ENCODE measurements around the gene BIRC2. TPM values are rescaled to one million over a fixed set of nuclear protein-coding genes. Genes with fewer than 3 reads are reported as not detected.
A peak's percentile ranks its signal among the peaks of the same experiment; 100 is the strongest.

The BIRC2 gene
- total RNA-seq, 1 experiment from 2014 or later, result 32.6 TPM

DNA sequence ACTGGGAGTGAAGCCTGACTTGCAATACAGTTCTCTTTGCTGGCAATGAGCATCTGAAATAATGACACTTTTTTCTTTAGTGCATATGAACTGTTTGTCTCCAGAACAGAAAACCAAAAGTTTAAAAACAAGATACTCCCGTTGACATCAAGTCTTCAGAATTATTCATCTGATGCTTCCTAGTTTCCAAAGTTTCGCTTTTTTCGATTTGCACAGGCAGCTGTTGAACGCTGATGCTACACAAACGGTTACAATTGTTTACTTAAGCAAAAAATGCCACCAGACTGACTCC lies 612 bp upstream of the BIRC2 start:
- RAD21 ChIA-PET (ENCODE audit: low non-redundant PET in 1 of 2, low total read pairs in 2 of 2, uncharacterized antibody in 2 of 2, unreplicated experiment in 2 of 2), result no interaction called here
- ATAC-seq (no peak), DNase-seq (ENCODE audit: low read depth, low spot score) (no peak)
- peak overlapping the region; percentile 85 for H3K9ac ChIP-seq (ENCODE audit: low read length)
- no peaks in the 10 kb centered on the region for H3K27me3 ChIP-seq (ENCODE audit: insufficient read depth, low read length)
- H3K79me2 ChIP-seq (ENCODE audit: insufficient read depth, low read length), result peaks cover 41% of the 10 kb centered on the region
- intact Hi-C loops (cut with micrococcal nuclease), result loop anchor here (10.0 kb wide), 1 partner anchor 482 kb away; no protein-coding TSS in a partner anchor
- H3K9me2 ChIP-seq (ENCODE audit: insufficient read depth), result no peaks in the 10 kb centered on the region
- BruUV-seq (replicated peaks), result no TSS peak
- no peaks in the 10 kb centered on the region for H3K9me3 ChIP-seq (ENCODE audit: control insufficient read depth in 1 of 2, insufficient read depth in 1 of 2, low read depth in 1 of 2, low read length in 2 of 2)
- H3K4me3 ChIP-seq (replicated peaks in 1 of 2; ENCODE audit: low read depth in 1 of 2, low read length in 2 of 2), result peak overlapping the region; percentile 75 to 80
- no peaks in the 10 kb centered on the region for H4K20me1 ChIP-seq (ENCODE audit: insufficient read depth)
- H2AFZ ChIP-seq (ENCODE audit: low read depth, low read length, poor library complexity, severe bottlenecking), result peak overlapping the region; percentile 74
- H3K4me2 ChIP-seq (ENCODE audit: low read length), result peak overlapping the region; percentile 86
- POLR2A ChIA-PET, result no interaction called here
- CTCF ChIA-PET, result no interaction called here
- TF ChIP-seq RAD21 (IDR thresholded peaks at IDR 0.05; ENCODE audit: low read depth), result 0 out of 2 replicates have a peak, but pooled peaks have one; percentile 9
- TF ChIP-seq EGR1 (IDR thresholded peaks at IDR 0.05; ENCODE audit: low read depth), result no peak
- TF ChIP-seq JUND (IDR thresholded peaks at IDR 0.05), result peak; percentile 18; the same call in 1 of the 2 replicates
- TF ChIP-seq CEBPB (IDR thresholded peaks at IDR 0.05; ENCODE audit: low read depth), result no peak
- no peak for TF ChIP-seq ZNF274 (IDR thresholded peaks at IDR 0.05; ENCODE audit: low read depth, low read length)
- peaks cover 6 to 10% of the 10 kb centered on the region in 2 experiments; a peak in 2 of 4 replicates for H3K36me3 ChIP-seq (ENCODE audit: control insufficient read depth in 1 of 2, insufficient read depth in 2 of 2, low read length in 2 of 2)
- peak overlapping the region; percentile 62 for H3K27ac ChIP-seq (ENCODE audit: low read depth, low read length)
- H3K4me1 ChIP-seq (ENCODE audit: control insufficient read depth in 1 of 2, insufficient read depth in 2 of 2, low read length in 2 of 2), result peaks cover 2 to 27% of the 10 kb centered on the region in 2 experiments; a peak in 3 of 4 replicates

DNA sequence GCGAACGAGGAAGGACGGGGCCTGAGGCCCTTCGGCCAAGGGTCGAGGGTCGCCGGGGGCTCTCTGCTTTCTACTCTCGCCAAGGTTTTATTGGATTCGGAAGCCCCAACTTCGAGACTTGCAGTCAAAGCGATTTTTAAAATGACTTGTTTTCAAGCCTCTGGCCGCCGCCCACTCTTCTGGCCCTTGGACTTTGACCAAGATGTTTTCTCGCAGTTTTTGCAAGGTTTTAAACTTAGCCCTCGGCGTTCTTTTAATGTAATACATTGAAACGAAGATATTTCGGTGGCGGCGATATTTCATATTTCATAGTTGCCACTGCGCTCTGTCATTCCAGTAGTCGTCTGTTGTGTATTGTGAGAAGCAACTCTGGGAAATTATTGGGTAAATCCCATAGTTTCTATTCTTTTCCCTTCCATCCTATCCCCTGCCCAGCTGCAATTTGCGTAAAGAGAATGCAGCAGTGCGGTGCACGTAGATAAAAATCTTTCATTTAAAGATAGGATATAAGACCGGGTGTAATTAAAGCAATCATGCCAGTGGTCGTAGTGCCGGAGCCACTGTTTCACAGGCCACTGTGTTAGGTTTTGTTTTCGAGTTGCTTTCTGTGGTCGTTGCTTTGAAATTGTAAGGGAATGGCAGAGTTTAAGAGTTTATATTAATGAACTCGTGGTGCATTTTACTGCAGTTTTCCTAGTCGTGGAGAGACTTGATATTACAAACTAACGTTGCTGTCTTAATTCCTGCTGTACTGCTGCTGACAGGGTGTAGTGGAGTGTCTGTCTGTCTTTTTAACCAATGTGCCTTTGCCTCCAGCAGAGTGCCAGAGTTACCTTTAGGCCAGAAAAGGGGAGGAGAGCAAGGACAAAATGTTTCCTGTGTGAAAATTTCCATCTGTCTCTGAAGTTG lies 702 bp downstream of the BIRC2 start:
- Histone ChIP-seq H3K9ac (ENCODE audit: low read length) (peak overlapping the region; percentile 85), H3K9me3 (ENCODE audit: control insufficient read depth in 1 of 2, insufficient read depth in 1 of 2, low read depth in 1 of 2, low read length in 2 of 2) (no peaks in the 10 kb centered on the region), H3K9me2 (ENCODE audit: insufficient read depth) (no peaks in the 10 kb centered on the region), H3K27me3 (ENCODE audit: insufficient read depth, low read length) (no peaks in the 10 kb centered on the region), H3K79me2 (ENCODE audit: insufficient read depth, low read length) (peaks cover 43% of the 10 kb centered on the region), H4K20me1 (ENCODE audit: insufficient read depth) (no peaks in the 10 kb centered on the region), H3K4me3 (replicated peaks in 1 of 2; ENCODE audit: low read depth in 1 of 2, low read length in 2 of 2) (peak overlapping the region; percentile 75 to 80), H2AFZ (ENCODE audit: low read depth, low read length, poor library complexity, severe bottlenecking) (no peak overlapping the region), H3K27ac (ENCODE audit: low read depth, low read length) (peak overlapping the region; percentile 62), H3K4me1 (ENCODE audit: control insufficient read depth in 1 of 2, insufficient read depth in 2 of 2, low read length in 2 of 2) (peaks cover 2 to 20% of the 10 kb centered on the region in 2 experiments; a peak in 3 of 4 replicates), H3K4me2 (ENCODE audit: low read length) (peak overlapping the region; percentile 86), H3K36me3 (ENCODE audit: control insufficient read depth in 1 of 2, insufficient read depth in 2 of 2, low read length in 2 of 2) (peaks cover 6 to 10% of the 10 kb centered on the region in 2 experiments; a peak in 2 of 4 replicates)
- BruUV-seq (replicated peaks), result TSS peak; percentile 52
- ChIA-PET CTCF (no interaction called here), RAD21 (ENCODE audit: low non-redundant PET in 1 of 2, low total read pairs in 2 of 2, uncharacterized antibody in 2 of 2, unreplicated experiment in 2 of 2) (no interaction called here), POLR2A (interaction anchor here (0.6 kb wide), 1 partner anchor 152 kb away, joined by 3 read pairs; no protein-coding TSS in a partner anchor)
- peak; percentile 1; the same call in 1 of the 2 replicates for ATAC-seq
- intact Hi-C loops (cut with micrococcal nuclease), result loop anchor here (2.0 to 10.0 kb wide), 2 partner anchors 59 to 483 kb away; no protein-coding TSS in a partner anchor
- DNase-seq (ENCODE audit: low read depth, low spot score), result no peak
- TF ChIP-seq ZNF274 (IDR thresholded peaks at IDR 0.05; ENCODE audit: low read depth, low read length) (no peak), POLR2AphosphoS5 (IDR thresholded peaks at IDR 0.05; ENCODE audit: low read depth, low read length) (no peak), SRF (IDR thresholded peaks at IDR 0.05; ENCODE audit: low read depth) (no peak), ELF1 (IDR thresholded peaks at IDR 0.05; ENCODE audit: borderline replicate concordance, low read depth) (no peak), EZH2phosphoT487 (IDR thresholded peaks at IDR 0.05; ENCODE audit: borderline replicate concordance) (no peak), CEBPB (IDR thresholded peaks at IDR 0.05; ENCODE audit: low read depth) (no peak), CBX3 (IDR thresholded peaks at IDR 0.05; ENCODE audit: low read depth) (no peak), FOSL1 (IDR thresholded peaks at IDR 0.05; ENCODE audit: low read depth) (no peak), REST (IDR thresholded peaks at IDR 0.05; ENCODE audit: low read depth) (no peak), TCF7L2 (IDR thresholded peaks at IDR 0.05; ENCODE audit: borderline replicate concordance, extremely low read depth, insufficient read depth, insufficient read length) (no peak), ZFX (IDR thresholded peaks at IDR 0.05) (peak; percentile 65), EGR1 (IDR thresholded peaks at IDR 0.05; ENCODE audit: low read depth) (peak; percentile 50; the same call in 1 of the 2 replicates), YY1 (IDR thresholded peaks at IDR 0.05; ENCODE audit: extremely low read depth, insufficient replicate concordance, low read depth, low read length) (no peak)
- TF ChIP-seq, protein P1, sequence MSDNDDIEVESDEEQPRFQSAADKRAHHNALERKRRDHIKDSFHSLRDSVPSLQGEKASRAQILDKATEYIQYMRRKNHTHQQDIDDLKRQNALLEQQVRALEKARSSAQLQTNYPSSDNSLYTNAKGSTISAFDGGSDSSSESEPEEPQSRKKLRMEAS (IDR thresholded peaks at IDR 0.05), result no peak

Data from HCT116 (cell line).